ENCODE measurements around the gene DPH2. TPM values are rescaled to one million over a fixed set of nuclear protein-coding genes. Genes with fewer than 3 reads are reported as not detected.
A peak's percentile ranks its signal among the peaks of the same experiment; 100 is the strongest.

DPH2 gene
- total RNA-seq, 4 donors from 2014 or later = 13.4 to 26.7 (median 22.3) TPM

- H3K27ac ChIP-seq = peak overlapping the region; percentile 69 to 93 (median 84)
- peaks cover 13 to 14% of the 10 kb centered on the region in 2 donors for H3K36me3 ChIP-seq
- DNase-seq = peak; percentile 80 to 84
- H3K4me1 ChIP-seq = peaks cover 36 to 51% of the 10 kb centered on the region in 2 donors
- peak overlapping the region; percentile 50 to 96 (median 79) for H3K4me3 ChIP-seq (replicated peaks in 1 of 3)
- TF ChIP-seq CTCF (IDR thresholded peaks at IDR 0.05) = no peak
- TF ChIP-seq POLR2A (IDR thresholded peaks at IDR 0.05) = no peak
- no peaks in the 10 kb centered on the region for H3K9me3 ChIP-seq
- H3K27me3 ChIP-seq = no peaks in the 10 kb centered on the region
- intact Hi-C loops (cut with DNase I) = no loop called here
- WGBS, 2 donors = 2 to 3% methylated on average over 21 to 30 of the region's 34 CpGs
Measured at GRCh38 chr1:43975249-43975961, 5.6 kb downstream of the DPH2 start.

GRCh38 chr1:43976045-43976444 is 6.2 kb downstream of the DPH2 start:
- TF ChIP-seq CTCF (IDR thresholded peaks at IDR 0.05) (no peak), POLR2A (IDR thresholded peaks at IDR 0.05) (no peak)
- Histone ChIP-seq H3K27me3 (no peaks in the 10 kb centered on the region), H3K4me1 (peaks cover 33 to 48% of the 10 kb centered on the region in 2 donors), H3K4me3 (replicated peaks in 1 of 3) (peak overlapping the region in 1 of 3 donors; percentile 96), H3K9me3 (no peaks in the 10 kb centered on the region), H3K27ac (peak overlapping the region in 1 of 3 donors; percentile 84), H3K36me3 (peaks cover 13 to 14% of the 10 kb centered on the region in 2 donors)
- intact Hi-C loops (cut with DNase I) = no loop called here
- no peak for DNase-seq
- WGBS, 2 donors = 83 to 90% methylated on average over 2 to 4 of the region's 4 CpGs

- Histone ChIP-seq H3K4me1 (peaks cover 33 to 46% of the 10 kb centered on the region in 2 donors), H3K9me3 (no peaks in the 10 kb centered on the region), H3K4me3 (replicated peaks in 1 of 3) (no peak overlapping the region), H3K27ac (no peak overlapping the region), H3K27me3 (no peaks in the 10 kb centered on the region), H3K36me3 (peaks cover 13 to 14% of the 10 kb centered on the region in 2 donors)
- intact Hi-C loops (cut with DNase I) = no loop called here
- no peak for DNase-seq
- WGBS, 2 donors = 92 to 94% methylated on average over 8 of the region's 8 CpGs
- no peak for TF ChIP-seq CTCF (IDR thresholded peaks at IDR 0.05)
- no peak for TF ChIP-seq POLR2A (IDR thresholded peaks at IDR 0.05)
Measured at GRCh38 chr1:43976890-43977289, 7.1 kb downstream of the DPH2 start.

- Histone ChIP-seq H3K9me3 (no peaks in the 10 kb centered on the region), H3K36me3 (peaks cover 9 to 14% of the 10 kb centered on the region in 2 donors), H3K4me1 (peaks cover 33 to 46% of the 10 kb centered on the region in 2 donors), H3K27me3 (no peaks in the 10 kb centered on the region), H3K27ac (no peak overlapping the region), H3K4me3 (replicated peaks in 1 of 3) (no peak overlapping the region)
- intact Hi-C loops (cut with DNase I) = no loop called here
- no peak for TF ChIP-seq CTCF (IDR thresholded peaks at IDR 0.05)
- TF ChIP-seq POLR2A (IDR thresholded peaks at IDR 0.05) = no peak
- WGBS, 2 donors = 89 to 96% methylated on average over 9 of the region's 9 CpGs
- DNase-seq = no peak
Measured at GRCh38 chr1:43977376-43978263, 7.8 kb downstream of the DPH2 start.

GRCh38 chr1:43978264-43978550 is 8.4 kb downstream of the DPH2 start:
- intact Hi-C loops (cut with DNase I) = no loop called here
- Histone ChIP-seq H3K27me3 (no peaks in the 10 kb centered on the region), H3K4me3 (replicated peaks in 1 of 3) (no peak overlapping the region), H3K36me3 (peaks cover 9 to 14% of the 10 kb centered on the region in 2 donors), H3K9me3 (no peaks in the 10 kb centered on the region), H3K4me1 (peaks cover 33 to 46% of the 10 kb centered on the region in 2 donors), H3K27ac (no peak overlapping the region)
- no peak for TF ChIP-seq CTCF (IDR thresholded peaks at IDR 0.05)
- TF ChIP-seq POLR2A (IDR thresholded peaks at IDR 0.05) = no peak
- WGBS, 2 donors = 66 to 76% methylated on average over 5 of the region's 5 CpGs
- DNase-seq = no peak

Measured in thyroid gland (tissue), 4 donors.